K562 (cell line): ENCODE results near the gene EOMES. TPM values are rescaled to one million over a fixed set of nuclear protein-coding genes. Genes with fewer than 3 reads are reported as not detected.

Experiments
- ATAC-seq: fragments of 200-7000 bp; cut with Tn5 transposase; 3 replicates; pipeline ENCODE4 v1.9.1; 2020; ENCODE audit warnings: moderate library complexity
- BruUV-seq: library from RNA; stranded (reverse); fragments of 400-500 nt; replicated peaks from 2 replicates; lab custom pipeline; 2021; lab: Mats Ljungman, UMichigan
- CTCF ChIA-PET: fragments of 300-600 bp; formaldehyde crosslinking; extraction: SDS; loops from one replicate; lab custom pipeline; 2021; ENCODE audit warnings: low intra/inter-chr PET ratio; lab: Yijun Ruan, JAX
- POLR2A ChIA-PET: fragments of 300-600, 350-650 bp; sonication (Branson Sonifier 250); formaldehyde crosslinking; extraction: SDS; loops from one replicate; lab custom pipeline; 2021; ENCODE audit warnings: antibody characterized with exemption, inconsistent platforms; lab: Yijun Ruan, JAX
- DNase-seq, 4 experiments: peaks; one replicate each; pipeline versions ENCODE4 v3.0.0 to v3.0.0-alpha.2; 2011 to 2018; ENCODE audit warnings: low spot score in 3 of 4, mixed read lengths in 3 of 4; ENCODE audit errors: extremely low read depth in 1 of 4
- FAIRE-seq: peaks from 2 replicates; lab custom pipeline; 2011; peaks lifted over from hg19 to GRCh38; lab: Jason Lieb, UNC
- H2AFZ ChIP-seq: 2 replicates; pipeline ENCODE4 v1.6.0; 2011; ENCODE audit warnings: low read depth, low read length, control low read depth, inconsistent platforms
- H3K27ac ChIP-seq: fragments of 200-600 bp; 3 replicates; pipeline ENCODE4 v1.8.0; 2011; ENCODE audit warnings: low read depth, mild to moderate bottlenecking, control low read depth, inconsistent platforms, low read length, moderate library complexity, mixed read lengths; ENCODE audit errors: extremely low read depth
- H3K27me3 ChIP-seq, 2 experiments: fragments of 300-600 bp in 1 of 2; 2 replicates in 1 of 2; 3 replicates in 1 of 2; pipeline versions ENCODE4 v1.6.0 to v1.8.0; 2011; ENCODE audit warnings: inconsistent platforms in 2 of 2, low read length in 2 of 2, mild to moderate bottlenecking in 1 of 2, mixed read lengths in 1 of 2, moderate library complexity in 1 of 2; ENCODE audit not compliant: control insufficient read depth in 2 of 2, insufficient read depth in 2 of 2
- H3K36me3 ChIP-seq: fragments of 300-600 bp; 3 replicates; pipeline ENCODE4 v1.8.0; 2011; ENCODE audit warnings: mild to moderate bottlenecking, low read length, inconsistent platforms; ENCODE audit not compliant: control insufficient read depth, insufficient read depth
- H3K4me1 ChIP-seq, 2 experiments: fragments of 200-600 bp in 1 of 2; replicated peaks in 1 of 2; 2 replicates in 1 of 2; 3 replicates in 1 of 2; pipeline versions ENCODE4 v1.5.1 to v1.8.0; 2011; ENCODE audit warnings: inconsistent platforms in 2 of 2, low read length in 2 of 2, mild to moderate bottlenecking in 1 of 2, mixed read lengths in 1 of 2, moderate library complexity in 1 of 2; ENCODE audit not compliant: control insufficient read depth in 2 of 2, insufficient read depth in 2 of 2
- H3K4me2 ChIP-seq: 2 replicates; pipeline ENCODE4 v1.6.1; 2011; ENCODE audit warnings: low read length, control low read depth, inconsistent platforms, mixed read lengths; ENCODE audit not compliant: insufficient read depth
- H3K4me3 ChIP-seq: fragments of 200-600 bp; sonication (generic), shearing (Covaris generic); 2 replicates; pipeline ENCODE4 v1.5.1; 2016; ENCODE audit warnings: control low read depth, inconsistent platforms
- H3K79me2 ChIP-seq: fragments of 200-600 bp; 3 replicates; pipeline ENCODE4 v1.8.0; 2011; ENCODE audit warnings: low read length, inconsistent platforms; ENCODE audit not compliant: control insufficient read depth, insufficient read depth
- H3K9ac ChIP-seq, 2 experiments: 2 replicates each; pipeline versions ENCODE4 v1.6.0 to v1.6.1; 2011; ENCODE audit warnings: low read depth in 2 of 2, low read length in 2 of 2, control low read depth in 1 of 2, inconsistent platforms in 1 of 2, mild to moderate bottlenecking in 1 of 2, mixed read lengths in 1 of 2; ENCODE audit not compliant: insufficient read depth in 1 of 2
- H3K9me1 ChIP-seq: one replicate; pipeline ENCODE4 v1.6.0; 2011; ENCODE audit warnings: inconsistent platforms, mild to moderate bottlenecking, low read length, moderate library complexity; ENCODE audit not compliant: control insufficient read depth, insufficient read depth
- H3K9me3 ChIP-seq: replicated peaks from 2 replicates; pipeline ENCODE4 v1.5.1; 2011; ENCODE audit warnings: low read depth, low read length, inconsistent platforms; ENCODE audit not compliant: control insufficient read depth, insufficient read depth
- H4K20me1 ChIP-seq: replicated peaks from 2 replicates; pipeline ENCODE4 v1.6.1; 2011; ENCODE audit warnings: low read length, inconsistent platforms, mixed read lengths; ENCODE audit not compliant: control insufficient read depth, insufficient read depth
- BRCA1 ChIP-seq, 2 experiments: fragments of 450-650 bp in 1 of 2; sonication (generic) in 1 of 2; formaldehyde crosslinking in 1 of 2; IDR thresholded peaks; 2 replicates each; pipeline versions ENCODE4 v1.5.0 to v1.6.1; 2017 to 2020; ENCODE audit warnings: mild to moderate bottlenecking in 1 of 2, missing genetic modification reagents in 1 of 2
- DDX20 ChIP-seq: fragments of 450-650 bp; IDR thresholded peaks from 2 replicates; pipeline ENCODE4 v1.6.1; 2016; ENCODE audit warnings: missing genetic modification characterization, low read depth, mild to moderate bottlenecking, missing compliant biosample characterization, moderate library complexity
- HDAC2 ChIP-seq: fragments of 450-650 bp; IDR thresholded peaks from 2 replicates; pipeline ENCODE4 v1.6.1; 2016; ENCODE audit warnings: mild to moderate bottlenecking
- IRF2 ChIP-seq: sonication (generic); formaldehyde crosslinking; IDR thresholded peaks from 2 replicates; pipeline ENCODE4 v1.8.1; 2022; ENCODE audit warnings: mild to moderate bottlenecking, missing genetic modification reagents
- RBM15 ChIP-seq: fragments of 200-400 bp; formaldehyde crosslinking; IDR thresholded peaks from 2 replicates; pipeline ENCODE4 v1.6.1; 2018; ENCODE audit warnings: mild to moderate bottlenecking, low read length, moderate library complexity; ENCODE audit not compliant: insufficient read depth
- RBM22 ChIP-seq: fragments of 200-400 bp; formaldehyde crosslinking; IDR thresholded peaks from 2 replicates; pipeline ENCODE4 v1.6.1; 2018; ENCODE audit warnings: low read length, low read depth; ENCODE audit not compliant: poor library complexity, severe bottlenecking
- SUPT5H ChIP-seq: fragments of 450-650 bp; IDR thresholded peaks from 2 replicates; pipeline ENCODE4 v1.6.1; 2016
- TOE1 ChIP-seq, 2 experiments: fragments of 450-650 bp in 1 of 2; sonication (generic) in 1 of 2; formaldehyde crosslinking in 1 of 2; IDR thresholded peaks; 2 replicates each; pipeline versions ENCODE4 v1.7.1 to v1.8.0; 2016 to 2022; ENCODE audit warnings: borderline replicate concordance in 2 of 2, mild to moderate bottlenecking in 2 of 2, antibody characterized with exemption in 1 of 2, inconsistent platforms in 1 of 2, low read depth in 1 of 2, missing genetic modification reagents in 1 of 2, moderate library complexity in 1 of 2
- ZBTB17 ChIP-seq: fragments of 450-650 bp; formaldehyde crosslinking; IDR thresholded peaks from 2 replicates; pipeline ENCODE4 v1.4.0; 2020; ENCODE audit warnings: mild to moderate bottlenecking
- ZNF165 ChIP-seq: fragments of 250-450 bp; sonication (Bioruptor Pico); IDR thresholded peaks from 2 replicates; pipeline ENCODE4 v1.4.0; 2020; ENCODE audit warnings: borderline replicate concordance
- ZNF197 ChIP-seq: fragments of 200-800 bp; sonication (Bioruptor generic); IDR thresholded peaks from 2 replicates; pipeline ENCODE4 v1.6.1; 2016; ENCODE audit warnings: low read depth, missing genetic modification characterization, missing compliant biosample characterization
- WGBS: fragments of 100-300 bp; shearing (Covaris generic); methylation state at CpG from one replicate; pipeline ENCODE4 v1.1.6; 2016; ENCODE audit warnings: low coverage, mixed read lengths; ENCODE audit not compliant: insufficient coverage; ENCODE audit errors: missing lambda C conversion rate; 5-methylcytosine and 5-hydroxymethylcytosine counted together
- in situ Hi-C: fragments of 300-500 bp; cut with MboI; formaldehyde crosslinking; loops from 4 replicates; pipeline ENCODE4 v1.15.0; 2018; ENCODE audit warnings: inconsistent platforms, mixed read lengths
- intact Hi-C: fragments of 100-400 bp; cut with micrococcal nuclease; formaldehyde crosslinking; loops from 2 replicates; pipeline ENCODE4 v1.14.2; 2022
- polyA plus RNA-seq, 8 experiments: library from polyadenylated mRNA; depleted of rRNA in 4 of 8; stranded (reverse) in 5 of 8; unstranded in 3 of 8; fragments of >200 nt; fragmentation: Nextera tagmentation in 2 of 8; fragmentation: Illumina TruSeq in 1 of 8; extraction: Ambion mirVana in 2 of 8; extraction: Trizol in 1 of 8; gene quantifications; 2 replicates each; pipeline versions ENCODE4 v1.2.1 to v1.2.3, GENCODE V29; 2011 to 2014; ENCODE audit warnings: inconsistent platforms in 1 of 8, missing spikeins in 1 of 8
- total RNA-seq, 7 experiments: library from RNA; depleted of rRNA in 6 of 7; stranded (reverse); fragments of >200 nt in 6 of 7; fragmentation: Illumina TruSeq in 2 of 7; extraction: Trizol in 2 of 7; gene quantifications; 2 replicates each; pipeline versions ENCODE4 v1.2.1 to v1.2.3, GENCODE V29; 2011 to 2021; ENCODE audit warnings: low replicate concordance in 1 of 7
- TF ChIP-seq, protein P1 (sequence below): sonication (generic); formaldehyde crosslinking; IDR thresholded peaks from 2 replicates; pipeline ENCODE4 v1.8.1; 2023; ENCODE audit warnings: mild to moderate bottlenecking, missing genetic modification reagents

The EOMES gene
- total and polyA plus RNA-seq, 9 of the 15 experiments (the other 6 are each of a cell fraction or from before 2014, with no cell fraction given): 0.07 TPM; not detected in 8

GRCh38 chr3:27714146-27714526 is 8.0 kb downstream of the EOMES start:
- H3K4me3 ChIP-seq: no peak overlapping the region
- TF ChIP-seq HDAC2 (no peak), RBM22 (no peak), IRF2 (CRISPR knock-in tag) (no peak), SUPT5H (no peak), ZNF165 (CRISPR knock-in tag) (no peak), BRCA1 (IDR thresholded peaks at IDR 0.05) (no peak), BRCA1 (CRISPR knock-in tag; IDR thresholded peaks at IDR 0.05) (no peak), ZBTB17 (no peak), DDX20 (tag) (no peak), RBM15 (no peak), ZNF197 (CRISPR knock-in tag) (no peak), TOE1 (IDR thresholded peaks at IDR 0.05; ENCODE audit: borderline replicate concordance) (no peak), TOE1 (CRISPR knock-in tag; IDR thresholded peaks at IDR 0.05; ENCODE audit: borderline replicate concordance, low read depth) (no peak)
- TF ChIP-seq, protein P1, sequence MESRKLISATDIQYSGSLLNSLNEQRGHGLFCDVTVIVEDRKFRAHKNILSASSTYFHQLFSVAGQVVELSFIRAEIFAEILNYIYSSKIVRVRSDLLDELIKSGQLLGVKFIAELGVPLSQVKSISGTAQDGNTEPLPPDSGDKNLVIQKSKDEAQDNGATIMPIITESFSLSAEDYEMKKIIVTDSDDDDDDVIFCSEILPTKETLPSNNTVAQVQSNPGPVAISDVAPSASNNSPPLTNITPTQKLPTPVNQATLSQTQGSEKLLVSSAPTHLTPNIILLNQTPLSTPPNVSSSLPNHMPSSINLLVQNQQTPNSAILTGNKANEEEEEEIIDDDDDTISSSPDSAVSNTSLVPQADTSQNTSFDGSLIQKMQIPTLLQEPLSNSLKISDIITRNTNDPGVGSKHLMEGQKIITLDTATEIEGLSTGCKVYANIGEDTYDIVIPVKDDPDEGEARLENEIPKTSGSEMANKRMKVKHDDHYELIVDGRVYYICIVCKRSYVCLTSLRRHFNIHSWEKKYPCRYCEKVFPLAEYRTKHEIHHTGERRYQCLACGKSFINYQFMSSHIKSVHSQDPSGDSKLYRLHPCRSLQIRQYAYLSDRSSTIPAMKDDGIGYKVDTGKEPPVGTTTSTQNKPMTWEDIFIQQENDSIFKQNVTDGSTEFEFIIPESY (CRISPR knock-in tag): no peak
- no TSS peak for BruUV-seq
- peaks cover 12 to 31% of the 10 kb centered on the region in 2 experiments; a peak in 3 of 5 replicates for H3K27me3 ChIP-seq
- H2AFZ ChIP-seq: no peak overlapping the region
- H3K9me1 ChIP-seq: no peaks in the 10 kb centered on the region
- ChIA-PET CTCF (no interaction called here), POLR2A (no interaction called here)
- H3K4me1 ChIP-seq: peaks cover 0 to 4% of the 10 kb centered on the region in 2 experiments; a peak in 1 of 5 replicates
- FAIRE-seq (no peak), ATAC-seq (no peak), DNase-seq (no peak)
- no peaks in the 10 kb centered on the region for H3K36me3 ChIP-seq
- no peak overlapping the region for H3K27ac ChIP-seq
- WGBS: 8% methylated on average over 11 of the region's 11 CpGs
- H4K20me1 ChIP-seq: no peaks in the 10 kb centered on the region
- H3K4me2 ChIP-seq: no peak overlapping the region
- no peak overlapping the region for H3K9ac ChIP-seq
- H3K9me3 ChIP-seq: no peaks in the 10 kb centered on the region
- intact Hi-C loops: no loop called here
- in situ Hi-C loops: loop anchor here (10.0 kb wide), 1 partner anchor 621 kb away; no protein-coding TSS in a partner anchor
- H3K79me2 ChIP-seq: no peaks in the 10 kb centered on the region
